ENCODE data around the gene NUDT4B. TPM values are rescaled to one million over a fixed set of nuclear protein-coding genes. Genes with fewer than 3 reads are reported as not detected.
"Not testable (repeated sequence)": the region's sequence is repeated elsewhere in the genome, so short reads cannot be mapped to it uniquely, and the experiment has no call there.

The NUDT4B gene
- total RNA-seq (2013) = 7.9 TPM
- polyA plus RNA-seq (10 to 100 TPM in 1 of 3 donors, 1 to 10 TPM in 2; 7.7 to 17.4 (median 8.4) TPM), polyA minus RNA-seq (7.5 and 11.4 TPM in 2 replicates), total RNA-seq (0 to 0.07 (median 0) reads per million in 11 experiments)

DNA sequence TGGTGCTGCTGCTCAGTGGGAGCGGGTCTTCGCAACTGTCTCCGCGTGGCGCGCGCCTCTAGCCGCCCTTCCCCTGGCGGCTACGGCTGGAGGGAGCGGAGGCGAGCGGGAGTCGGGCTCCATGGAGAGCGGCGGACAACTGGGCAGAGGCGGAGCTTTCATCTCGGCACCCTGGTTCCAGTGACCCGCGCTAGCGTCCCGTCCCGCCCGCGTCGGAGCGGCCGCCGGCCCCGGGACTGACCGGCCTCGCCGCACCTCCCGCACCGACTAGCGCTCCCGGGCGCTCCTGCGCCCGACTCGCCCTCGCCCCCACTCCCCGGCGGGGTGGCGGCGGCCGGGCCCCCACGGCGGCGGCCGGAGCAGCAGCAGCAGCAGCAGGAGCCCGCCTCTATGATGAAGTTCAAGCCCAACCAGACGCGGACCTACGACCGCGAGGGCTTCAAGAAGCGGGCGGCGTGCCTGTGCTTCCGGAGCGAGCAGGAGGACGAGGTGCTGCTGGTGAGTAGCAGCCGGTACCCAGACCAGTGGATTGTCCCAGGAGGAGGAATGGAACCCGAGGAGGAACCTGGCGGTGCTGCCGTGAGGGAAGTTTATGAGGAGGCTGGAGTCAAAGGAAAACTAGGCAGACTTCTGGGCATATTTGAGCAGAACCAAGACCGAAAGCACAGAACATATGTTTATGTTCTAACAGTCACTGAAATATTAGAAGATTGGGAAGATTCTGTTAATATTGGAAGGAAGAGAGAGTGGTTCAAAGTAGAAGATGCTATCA is at the start of gene NUDT4B:
TSS of gene NUDT4B (plus strand) at position 212 of the 772 bp plus-strand sequence. CDS start at position 391, 179 bp downstream.
- H3K27ac Mint-ChIP-seq; H3K27ac ChIP-seq (ENCODE audit: low read depth in 1 of 2, low read length in 2 of 2); H3K27me3 Mint-ChIP-seq (ENCODE audit: low read depth in 3 of 3); H3K4me1 ChIP-seq (ENCODE audit: control insufficient read depth in 1 of 2, insufficient read depth in 2 of 2, low read length in 2 of 2); H3K9me3 ChIP-seq (replicated peaks in 1 of 2; ENCODE audit: control insufficient read depth in 1 of 2, insufficient read depth in 1 of 2, low read length in 2 of 2); H3K27me3 ChIP-seq (ENCODE audit: control insufficient read depth in 2 of 2, insufficient read depth in 2 of 2, low read length in 2 of 2); H3K36me3 ChIP-seq (replicated peaks in 1 of 2; ENCODE audit: control insufficient read depth in 1 of 2, insufficient read depth in 2 of 2, low read length in 2 of 2); H3K4me3 Mint-ChIP-seq; H3K4me1 Mint-ChIP-seq; H3K79me2 ChIP-seq (ENCODE audit: insufficient read depth, low read length); intact Hi-C loops (cut with micrococcal nuclease); H2AFZ ChIP-seq (ENCODE audit: insufficient read depth, low read depth, low read length, poor library complexity, severe bottlenecking); H3K36me3 Mint-ChIP-seq; DNase-seq; H4K20me1 ChIP-seq (ENCODE audit: insufficient read depth, low read length); H3K4me3 ChIP-seq (replicated peaks in 1 of 3; ENCODE audit: low read depth in 2 of 3, low read length in 3 of 3); H3K9ac ChIP-seq (ENCODE audit: insufficient read depth, low read length, poor library complexity, severe bottlenecking); H3K4me2 ChIP-seq (replicated peaks; ENCODE audit: extremely low read depth, low read length, poor library complexity, severe bottlenecking); H3K9me3 Mint-ChIP-seq: not testable (repeated sequence)
- WGBS (ENCODE audit: insufficient coverage) = no CpG with 5 or more reads among the region's 68 CpGs

DNA sequence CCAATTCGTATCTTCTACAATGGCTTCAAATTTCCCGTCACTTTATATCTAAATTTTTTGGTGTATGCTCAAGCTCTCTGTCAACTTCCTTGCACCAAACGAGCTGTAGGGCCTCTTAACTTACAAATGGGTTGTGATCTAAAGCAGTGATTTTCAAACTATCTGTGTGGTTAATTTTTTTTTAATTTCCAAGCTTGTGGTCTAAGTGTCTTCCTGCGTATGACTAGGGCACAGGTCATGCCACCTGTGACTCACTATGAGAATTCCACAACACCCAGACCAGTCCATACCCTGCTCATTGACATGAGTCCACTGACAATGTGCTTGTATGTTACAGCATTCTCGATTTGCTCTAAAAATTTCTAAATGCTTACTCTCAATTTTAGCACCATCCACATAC is 49.2 kb upstream of the NUDT4B start:
- H3K36me3 ChIP-seq (replicated peaks in 1 of 2; ENCODE audit: control insufficient read depth in 1 of 2, insufficient read depth in 2 of 2, low read length in 2 of 2); H3K27me3 ChIP-seq (ENCODE audit: control insufficient read depth in 2 of 2, insufficient read depth in 2 of 2, low read length in 2 of 2); H3K4me2 ChIP-seq (replicated peaks; ENCODE audit: extremely low read depth, low read length, poor library complexity, severe bottlenecking); intact Hi-C loops (cut with micrococcal nuclease); H3K9me3 Mint-ChIP-seq; H3K4me1 ChIP-seq (ENCODE audit: control insufficient read depth in 1 of 2, insufficient read depth in 2 of 2, low read length in 2 of 2); H3K9me3 ChIP-seq (replicated peaks in 1 of 2; ENCODE audit: control insufficient read depth in 1 of 2, insufficient read depth in 1 of 2, low read length in 2 of 2); H3K4me3 Mint-ChIP-seq; H3K36me3 Mint-ChIP-seq; H3K27me3 Mint-ChIP-seq (ENCODE audit: low read depth in 3 of 3); DNase-seq; H3K9ac ChIP-seq (ENCODE audit: insufficient read depth, low read length, poor library complexity, severe bottlenecking); H3K27ac ChIP-seq (ENCODE audit: low read depth in 1 of 2, low read length in 2 of 2); H3K4me3 ChIP-seq (replicated peaks in 1 of 3; ENCODE audit: low read depth in 2 of 3, low read length in 3 of 3); H3K4me1 Mint-ChIP-seq; H3K79me2 ChIP-seq (ENCODE audit: insufficient read depth, low read length); H2AFZ ChIP-seq (ENCODE audit: insufficient read depth, low read depth, low read length, poor library complexity, severe bottlenecking); H4K20me1 ChIP-seq (ENCODE audit: insufficient read depth, low read length); H3K27ac Mint-ChIP-seq: not testable (repeated sequence)
- no CpG with 5 or more reads among the region's 5 CpGs for WGBS (ENCODE audit: insufficient coverage)

DNA sequence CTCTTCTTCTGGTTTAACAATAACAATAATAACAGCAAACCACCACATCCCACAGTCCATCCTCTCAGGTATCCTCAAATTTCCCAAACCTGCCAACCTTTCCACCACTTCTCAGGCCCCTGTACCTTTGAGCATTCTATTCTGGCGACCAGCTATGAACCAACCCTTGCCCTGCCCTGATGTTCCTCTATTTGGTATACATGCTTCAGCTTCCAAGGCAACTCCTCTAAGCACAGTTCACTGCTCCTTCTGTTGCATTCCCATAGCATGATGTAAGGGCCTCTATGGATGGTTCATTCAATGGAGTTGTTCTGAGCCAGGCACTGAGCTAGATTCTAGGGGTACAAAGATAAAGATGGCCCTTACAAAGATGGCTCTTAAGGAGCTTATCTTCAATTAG is 46.3 kb upstream of the NUDT4B start:
- H3K4me3 Mint-ChIP-seq; H3K27ac Mint-ChIP-seq; H3K4me3 ChIP-seq (replicated peaks in 1 of 3; ENCODE audit: low read depth in 2 of 3, low read length in 3 of 3); H2AFZ ChIP-seq (ENCODE audit: insufficient read depth, low read depth, low read length, poor library complexity, severe bottlenecking); H3K9ac ChIP-seq (ENCODE audit: insufficient read depth, low read length, poor library complexity, severe bottlenecking); H3K4me2 ChIP-seq (replicated peaks; ENCODE audit: extremely low read depth, low read length, poor library complexity, severe bottlenecking); H3K9me3 ChIP-seq (replicated peaks in 1 of 2; ENCODE audit: control insufficient read depth in 1 of 2, insufficient read depth in 1 of 2, low read length in 2 of 2); DNase-seq; H3K4me1 ChIP-seq (ENCODE audit: control insufficient read depth in 1 of 2, insufficient read depth in 2 of 2, low read length in 2 of 2); H3K27me3 Mint-ChIP-seq (ENCODE audit: low read depth in 3 of 3); H3K36me3 ChIP-seq (replicated peaks in 1 of 2; ENCODE audit: control insufficient read depth in 1 of 2, insufficient read depth in 2 of 2, low read length in 2 of 2); H4K20me1 ChIP-seq (ENCODE audit: insufficient read depth, low read length); H3K27ac ChIP-seq (ENCODE audit: low read depth in 1 of 2, low read length in 2 of 2); intact Hi-C loops (cut with micrococcal nuclease); H3K4me1 Mint-ChIP-seq; H3K79me2 ChIP-seq (ENCODE audit: insufficient read depth, low read length); H3K36me3 Mint-ChIP-seq; H3K27me3 ChIP-seq (ENCODE audit: control insufficient read depth in 2 of 2, insufficient read depth in 2 of 2, low read length in 2 of 2); H3K9me3 Mint-ChIP-seq: not testable (repeated sequence)
- WGBS (ENCODE audit: insufficient coverage) = no CpG with 5 or more reads among the region's 1 CpG

DNA sequence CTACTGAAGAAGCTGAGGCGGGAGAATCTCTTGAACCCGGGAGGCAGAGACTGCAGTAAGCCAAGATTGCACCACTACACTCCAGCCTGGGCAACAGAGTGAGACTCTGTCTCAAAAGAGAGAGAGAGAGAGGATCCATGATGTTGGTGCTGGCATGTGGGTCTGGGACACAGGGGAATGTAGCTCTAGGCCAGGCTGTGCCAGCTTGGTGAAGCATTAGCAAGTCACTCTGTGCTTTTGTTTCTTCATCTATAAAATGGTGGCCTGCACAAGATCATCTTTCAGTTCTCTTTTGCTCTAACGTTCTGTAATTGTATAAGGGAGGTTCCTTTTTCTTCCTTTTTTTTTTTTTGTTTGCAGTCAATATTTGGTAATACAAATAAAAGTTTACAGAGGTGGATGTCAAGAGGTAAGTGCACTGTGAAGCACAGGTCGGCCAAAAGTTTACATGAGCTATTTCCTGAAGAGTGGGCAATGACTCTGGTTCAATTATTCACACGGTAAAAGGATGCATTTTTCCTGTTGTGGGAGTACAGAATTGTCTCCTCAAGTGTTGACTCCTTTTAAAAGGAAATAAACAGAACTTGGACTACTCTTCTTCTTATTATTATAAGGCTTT is 44.5 kb upstream of the NUDT4B start:
- intact Hi-C loops (cut with micrococcal nuclease); H3K4me3 Mint-ChIP-seq; H3K27ac ChIP-seq (ENCODE audit: low read depth in 1 of 2, low read length in 2 of 2); H3K9me3 Mint-ChIP-seq; H3K36me3 ChIP-seq (replicated peaks in 1 of 2; ENCODE audit: control insufficient read depth in 1 of 2, insufficient read depth in 2 of 2, low read length in 2 of 2); DNase-seq; H3K4me2 ChIP-seq (replicated peaks; ENCODE audit: extremely low read depth, low read length, poor library complexity, severe bottlenecking); H3K27me3 Mint-ChIP-seq (ENCODE audit: low read depth in 3 of 3); H3K27me3 ChIP-seq (ENCODE audit: control insufficient read depth in 2 of 2, insufficient read depth in 2 of 2, low read length in 2 of 2); H3K4me1 Mint-ChIP-seq; H3K36me3 Mint-ChIP-seq; H3K4me1 ChIP-seq (ENCODE audit: control insufficient read depth in 1 of 2, insufficient read depth in 2 of 2, low read length in 2 of 2); H2AFZ ChIP-seq (ENCODE audit: insufficient read depth, low read depth, low read length, poor library complexity, severe bottlenecking); H3K27ac Mint-ChIP-seq; H3K9ac ChIP-seq (ENCODE audit: insufficient read depth, low read length, poor library complexity, severe bottlenecking); H3K4me3 ChIP-seq (replicated peaks in 1 of 3; ENCODE audit: low read depth in 2 of 3, low read length in 3 of 3); H3K9me3 ChIP-seq (replicated peaks in 1 of 2; ENCODE audit: control insufficient read depth in 1 of 2, insufficient read depth in 1 of 2, low read length in 2 of 2); H4K20me1 ChIP-seq (ENCODE audit: insufficient read depth, low read length); H3K79me2 ChIP-seq (ENCODE audit: insufficient read depth, low read length): not testable (repeated sequence)
- no CpG with 5 or more reads among the region's 5 CpGs for WGBS (ENCODE audit: insufficient coverage)

All from CD14-positive monocyte (primary cell).